Adrenal gland (tissue), 12 donors: ENCODE data around the gene SLC9A6. TPM values are rescaled to one million over a fixed set of nuclear protein-coding genes. Genes with fewer than 3 reads are reported as not detected.

Source experiments
- DNase-seq, 7 donors: peaks; one replicate each; pipeline ENCODE4 v3.0.0-alpha.2; 2019 to 2020
- H3K27ac ChIP-seq, 5 donors: fragments of 200-600 bp; sonication (generic) in 4 of 5; 1 replicate in 3 of 5; 2 replicates in 2 of 5; pipeline versions ENCODE4 v1.5.1 to v1.8.0; 2016 to 2020; ENCODE audit warnings: mild to moderate bottlenecking in 1 of 5
- H3K27me3 ChIP-seq: fragments of 200-600 bp; 2 replicates; pipeline ENCODE4 v1.8.0; 2021
- H3K36me3 ChIP-seq, 2 donors: fragments of 200-600 bp; replicated peaks in 1 of 2; 1 replicate in 1 of 2; 2 replicates in 1 of 2; pipeline versions ENCODE4 v1.5.1 to v1.8.0; 2018 to 2022
- H3K4me1 ChIP-seq, 2 donors: fragments of 200-600 bp; replicated peaks in 1 of 2; 1 replicate in 1 of 2; 2 replicates in 1 of 2; pipeline versions ENCODE4 v1.5.1 to v1.8.0; 2018 to 2021
- H3K4me3 ChIP-seq, 4 donors: fragments of 200-600 bp; sonication (generic) in 3 of 4; one replicate each; pipeline ENCODE4 v1.5.1; 2016 to 2018
- H3K9me3 ChIP-seq, 3 donors: fragments of 200-600 bp; sonication (generic) in 1 of 3; replicated peaks in 1 of 3; 1 replicate in 2 of 3; 2 replicates in 1 of 3; pipeline versions ENCODE4 v1.5.1 to v1.8.0; 2016 to 2021
- POLR2A ChIP-seq, 2 donors: fragments of 450-650 bp; IDR thresholded peaks; one replicate each; pipeline ENCODE4 v1.6.1; 2017; ENCODE audit warnings: antibody characterized with exemption in 2 of 2, mild to moderate bottlenecking in 2 of 2, moderate library complexity in 1 of 2
- WGBS, 4 donors: extraction: QIAGEN DNeasy Blood & Tissue Kit in 2 of 4; methylation state at CpG; one replicate each; pipeline versions ENCODE4 v1.1.5 to v1.1.7; 2013 to 2017; 5-methylcytosine and 5-hydroxymethylcytosine counted together
- intact Hi-C, 2 donors: fragments of 100-400 bp; cut with DNase I; formaldehyde crosslinking; loops; one replicate each; pipeline versions ENCODE4 v1.14.1 to v1.15.0; 2022 to 2023
- polyA plus RNA-seq, 3 donors: library from polyadenylated mRNA; stranded (reverse); fragments of 200-250 nt in 2 of 3; fragments of 350-450 nt in 1 of 3; fragmentation: Illumina TruSeq in 1 of 3; extraction: RNeasy Lipid Tissue Mini Kit (QIAGEN cat#74804) in 1 of 3; gene quantifications; one replicate each; pipeline ENCODE4 v1.2.3, GENCODE V29; 2013 to 2014
- total RNA-seq, 9 donors: library from RNA; depleted of rRNA in 4 of 9; stranded (reverse); fragments of >200 nt in 4 of 9; fragments of 120-200 nt in 1 of 9; fragmentation: NEBNext Ultra II Directional in 1 of 9; extraction: Animal tissue kit (Norgen Biotek cat#: 25700) in 1 of 9; gene quantifications; one replicate each; pipeline versions ENCODE4 v1.1.0 to v1.2.4, GENCODE V29; 2013 to 2023
- TF ChIP-seq, protein P1 (sequence below), 6 experiments: fragments of 450-650 bp in 4 of 6; fragments of 200-600 bp in 2 of 6; sonication (generic) in 1 of 6; IDR thresholded peaks; 1 replicate in 5 of 6; 2 replicates in 1 of 6; pipeline versions ENCODE4 v1.5.1 to v1.8.0; 2016 to 2021; ENCODE audit warnings: antibody characterized with exemption in 6 of 6, mild to moderate bottlenecking in 2 of 6, moderate library complexity in 1 of 6
- donor health status: healthy with polysubstance abuse.
- donor health status: Bipolar disorder and iron deficiency.
- donor health status: DM: yes; HTN: yes; CAD: no.
- donor health status: DM: no; HTN: no; CAD: no.
- donor health status: DM: no; HTN: no; CAD: no.
- donor health status: DM: yes; HTN: yes; CAD: no.

SLC9A6 gene
- total and polyA plus RNA-seq, 12 donors = 10.0 to 36.2 (median 16.3) TPM

DNA sequence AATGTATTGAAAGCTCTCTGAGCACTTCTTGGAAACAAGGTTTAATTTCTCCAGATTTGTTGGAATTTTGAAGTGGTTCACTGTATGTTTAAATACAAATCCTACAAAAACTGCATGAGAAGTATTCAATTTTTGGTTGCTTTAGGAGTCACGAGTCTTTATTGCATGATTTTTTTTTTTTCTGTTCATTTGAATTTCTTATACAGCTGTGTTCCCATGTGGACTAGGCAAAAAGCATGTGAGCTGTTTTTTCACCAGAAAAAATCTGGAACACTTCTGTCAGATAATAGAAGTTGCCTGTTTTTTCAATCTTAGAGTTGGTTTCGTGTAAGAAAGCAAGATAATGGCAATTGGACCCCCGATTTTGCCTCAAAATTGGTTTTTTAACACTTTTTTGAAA is 66.4 kb downstream of the SLC9A6 start:
- no peaks in the 10 kb centered on the region for H3K9me3 ChIP-seq
- no peak for TF ChIP-seq POLR2A (IDR thresholded peaks at IDR 0.05)
- TF ChIP-seq, protein P1, sequence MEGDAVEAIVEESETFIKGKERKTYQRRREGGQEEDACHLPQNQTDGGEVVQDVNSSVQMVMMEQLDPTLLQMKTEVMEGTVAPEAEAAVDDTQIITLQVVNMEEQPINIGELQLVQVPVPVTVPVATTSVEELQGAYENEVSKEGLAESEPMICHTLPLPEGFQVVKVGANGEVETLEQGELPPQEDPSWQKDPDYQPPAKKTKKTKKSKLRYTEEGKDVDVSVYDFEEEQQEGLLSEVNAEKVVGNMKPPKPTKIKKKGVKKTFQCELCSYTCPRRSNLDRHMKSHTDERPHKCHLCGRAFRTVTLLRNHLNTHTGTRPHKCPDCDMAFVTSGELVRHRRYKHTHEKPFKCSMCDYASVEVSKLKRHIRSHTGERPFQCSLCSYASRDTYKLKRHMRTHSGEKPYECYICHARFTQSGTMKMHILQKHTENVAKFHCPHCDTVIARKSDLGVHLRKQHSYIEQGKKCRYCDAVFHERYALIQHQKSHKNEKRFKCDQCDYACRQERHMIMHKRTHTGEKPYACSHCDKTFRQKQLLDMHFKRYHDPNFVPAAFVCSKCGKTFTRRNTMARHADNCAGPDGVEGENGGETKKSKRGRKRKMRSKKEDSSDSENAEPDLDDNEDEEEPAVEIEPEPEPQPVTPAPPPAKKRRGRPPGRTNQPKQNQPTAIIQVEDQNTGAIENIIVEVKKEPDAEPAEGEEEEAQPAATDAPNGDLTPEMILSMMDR (IDR thresholded peaks at IDR 0.05) = no peak
- H3K4me3 ChIP-seq = no peak overlapping the region
- 57 to 79% (median 71%) methylated on average over 3 of the region's 3 CpGs for WGBS, 4 donors
- H3K27me3 ChIP-seq = no peaks in the 10 kb centered on the region
- intact Hi-C loops = no loop called here
- no peaks in the 10 kb centered on the region for H3K36me3 ChIP-seq
- no peak overlapping the region for H3K27ac ChIP-seq
- no peaks in the 10 kb centered on the region for H3K4me1 ChIP-seq
- no peak for DNase-seq

DNA sequence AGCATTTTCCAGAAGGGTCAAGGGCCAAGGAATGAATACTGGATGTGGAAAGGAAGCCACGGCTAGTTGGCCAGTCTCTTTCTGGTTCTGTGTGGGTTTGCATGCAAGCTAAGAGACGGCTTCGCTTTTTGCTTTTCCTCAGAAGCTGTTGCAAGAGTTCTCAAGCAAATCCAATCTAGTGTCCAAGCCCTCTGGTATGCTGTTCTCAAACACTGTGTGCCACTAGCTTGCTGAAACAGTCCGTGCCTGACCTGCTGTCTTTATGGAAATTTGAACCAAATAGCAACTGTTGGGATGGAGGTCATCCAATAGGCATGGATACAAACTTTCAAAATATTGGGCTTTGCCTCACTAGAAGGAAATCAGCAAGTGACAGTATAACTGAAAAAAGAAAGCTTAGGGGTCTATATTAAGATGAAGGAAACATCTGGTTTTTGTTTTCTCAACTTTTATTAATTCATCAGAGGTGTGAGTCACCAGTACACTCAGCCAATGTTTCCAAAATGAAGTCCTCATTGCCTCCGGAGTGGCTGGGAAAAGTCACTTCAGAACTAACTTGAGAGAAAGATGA is 70.5 kb downstream of the SLC9A6 start:
- 34 to 59% (median 56%) methylated on average over 2 to 5 of the region's 5 CpGs for WGBS, 4 donors
- Histone ChIP-seq H3K9me3 (no peaks in the 10 kb centered on the region), H3K27me3 (peaks cover 5% of the 10 kb centered on the region), H3K4me1 (no peaks in the 10 kb centered on the region), H3K4me3 (no peak overlapping the region), H3K27ac (peak overlapping the region in 3 of 5 donors; percentile 12 to 56 (median 39)), H3K36me3 (no peaks in the 10 kb centered on the region)
- DNase-seq = peak in 2 of 7 donors; percentile 2 to 19
- intact Hi-C loops = no loop called here
- TF ChIP-seq POLR2A (IDR thresholded peaks at IDR 0.05) = no peak
- TF ChIP-seq, protein P1 (IDR thresholded peaks at IDR 0.05) = no peak

DNA sequence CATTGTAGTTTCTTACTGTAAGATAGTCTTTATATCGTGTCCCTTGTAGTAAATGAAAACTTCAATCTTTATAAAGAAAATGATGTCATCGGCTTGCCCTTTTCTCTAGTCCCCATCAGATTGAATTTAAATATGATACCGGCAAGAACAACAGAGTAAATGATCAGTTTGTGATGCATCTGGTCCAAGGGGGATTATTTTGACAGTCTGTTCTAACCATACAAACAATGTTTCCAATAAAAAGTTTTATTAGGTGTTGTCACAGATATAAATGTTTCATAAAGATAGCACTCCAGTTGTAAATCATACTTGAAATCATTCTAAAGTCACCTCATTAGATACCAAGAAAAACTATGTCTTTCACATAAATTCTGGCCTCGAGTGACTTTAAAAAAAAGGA is 72.3 kb downstream of the SLC9A6 start:
- H3K36me3 ChIP-seq = no peaks in the 10 kb centered on the region
- TF ChIP-seq, protein P1 (IDR thresholded peaks at IDR 0.05) = no peak
- no peak for TF ChIP-seq POLR2A (IDR thresholded peaks at IDR 0.05)
- H3K4me3 ChIP-seq = no peak overlapping the region
- peaks cover 5% of the 10 kb centered on the region for H3K27me3 ChIP-seq
- H3K27ac ChIP-seq = no peak overlapping the region
- WGBS, 4 donors = 65 to 77% (median 71%) methylated on average over 4 of the region's 4 CpGs
- no peaks in the 10 kb centered on the region for H3K4me1 ChIP-seq
- intact Hi-C loops = no loop called here
- DNase-seq = no peak
- H3K9me3 ChIP-seq = no peaks in the 10 kb centered on the region

DNA sequence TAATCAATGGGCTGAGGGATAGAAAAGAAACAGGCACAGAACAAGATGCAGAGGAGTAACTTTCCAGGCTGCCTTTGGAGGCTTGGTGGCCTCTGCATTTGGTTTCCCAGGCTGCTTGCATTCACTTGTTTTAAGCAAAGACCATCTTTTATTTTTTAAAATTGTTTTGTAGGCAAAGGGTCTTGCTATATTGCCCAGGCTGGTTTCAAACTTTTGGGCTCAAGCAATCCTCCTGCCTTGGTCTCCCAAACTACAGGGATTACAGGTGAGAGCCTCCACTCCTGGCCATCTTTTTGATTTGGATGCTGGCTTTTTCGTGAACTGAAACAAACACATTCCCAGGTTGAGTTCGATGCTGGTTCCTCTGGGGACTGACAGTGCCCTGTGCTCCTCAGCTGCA is 74.1 kb downstream of the SLC9A6 start:
- no peaks in the 10 kb centered on the region for H3K9me3 ChIP-seq
- intact Hi-C loops = no loop called here
- DNase-seq = no peak
- no peak overlapping the region for H3K4me3 ChIP-seq
- H3K36me3 ChIP-seq = no peaks in the 10 kb centered on the region
- H3K4me1 ChIP-seq = no peaks in the 10 kb centered on the region
- no peak overlapping the region for H3K27ac ChIP-seq
- H3K27me3 ChIP-seq = peaks cover 5% of the 10 kb centered on the region
- TF ChIP-seq, protein P1 (IDR thresholded peaks at IDR 0.05) = no peak
- no peak for TF ChIP-seq POLR2A (IDR thresholded peaks at IDR 0.05)
- 63 to 88% (median 88%) methylated on average over 2 of the region's 2 CpGs for WGBS, 4 donors
